HFFc6 (cell line): ENCODE results near the gene TMEM167B. TPM values are rescaled to one million over a fixed set of nuclear protein-coding genes. Genes with fewer than 3 reads are reported as not detected.
"Not testable (repeated sequence)": the region's sequence is repeated elsewhere in the genome, so short reads cannot be mapped to it uniquely, and the experiment has no call there.

Experiments
- DNase-seq: peaks from one replicate; pipeline ENCODE4 v3.0.0-alpha.2; 2018
- H3K27ac Mint-ChIP-seq: 2 replicates; pipeline ENCODE4 v1.8.0; 2020; ENCODE audit warnings: mild to moderate bottlenecking, mixed read lengths
- H3K27me3 Mint-ChIP-seq: 2 replicates; pipeline ENCODE4 v1.8.0; 2021; ENCODE audit warnings: mild to moderate bottlenecking, moderate library complexity, mixed read lengths; ENCODE audit not compliant: insufficient read depth
- H3K36me3 Mint-ChIP-seq: 2 replicates; pipeline ENCODE4 v1.8.0; 2021; ENCODE audit warnings: low read depth, mixed read lengths
- H3K4me1 Mint-ChIP-seq: 2 replicates; pipeline ENCODE4 v1.8.0; 2020; ENCODE audit warnings: low read depth, mixed read lengths
- H3K4me3 Mint-ChIP-seq: 2 replicates; pipeline ENCODE4 v1.8.0; 2020; ENCODE audit warnings: mild to moderate bottlenecking, moderate library complexity, mixed read lengths
- H3K9me3 Mint-ChIP-seq: 2 replicates; pipeline ENCODE4 v1.8.0; 2020; ENCODE audit warnings: mild to moderate bottlenecking, mixed read lengths
- total RNA-seq, 6 experiments: library from RNA; stranded (reverse); fragmentation: NEBNext Ultra II Directional; extraction: Animal tissue kit (Norgen Biotek cat#: 25700); gene quantifications; 2 replicates in 1 of 6; 3 replicates in 5 of 6; pipeline ENCODE4 v1.2.3, GENCODE V29; 2021
- TF ChIP-seq, protein P1 (sequence below): fragments of 200-600 bp; sonication (generic); IDR thresholded peaks from 2 replicates; pipeline ENCODE4 v1.5.0; 2021; ENCODE audit warnings: antibody characterized with exemption, mild to moderate bottlenecking

The TMEM167B gene
- total RNA-seq, 6 experiments from 2014 or later: 48.0 to 58.6 (median 53.5) TPM

- no peak for DNase-seq
- Mint-ChIP-seq H3K36me3 (no peaks in the 10 kb centered on the region), H3K27me3 (peaks cover 4% of the 10 kb centered on the region; the same call in 1 of the 2 replicates), H3K9me3 (no peaks in the 10 kb centered on the region), H3K4me3 (no peak overlapping the region), H3K4me1 (0 out of 2 replicates have a peak, but pooled peaks cover 7% of the 10 kb centered on the region), H3K27ac (no peak overlapping the region)
- TF ChIP-seq, protein P1, sequence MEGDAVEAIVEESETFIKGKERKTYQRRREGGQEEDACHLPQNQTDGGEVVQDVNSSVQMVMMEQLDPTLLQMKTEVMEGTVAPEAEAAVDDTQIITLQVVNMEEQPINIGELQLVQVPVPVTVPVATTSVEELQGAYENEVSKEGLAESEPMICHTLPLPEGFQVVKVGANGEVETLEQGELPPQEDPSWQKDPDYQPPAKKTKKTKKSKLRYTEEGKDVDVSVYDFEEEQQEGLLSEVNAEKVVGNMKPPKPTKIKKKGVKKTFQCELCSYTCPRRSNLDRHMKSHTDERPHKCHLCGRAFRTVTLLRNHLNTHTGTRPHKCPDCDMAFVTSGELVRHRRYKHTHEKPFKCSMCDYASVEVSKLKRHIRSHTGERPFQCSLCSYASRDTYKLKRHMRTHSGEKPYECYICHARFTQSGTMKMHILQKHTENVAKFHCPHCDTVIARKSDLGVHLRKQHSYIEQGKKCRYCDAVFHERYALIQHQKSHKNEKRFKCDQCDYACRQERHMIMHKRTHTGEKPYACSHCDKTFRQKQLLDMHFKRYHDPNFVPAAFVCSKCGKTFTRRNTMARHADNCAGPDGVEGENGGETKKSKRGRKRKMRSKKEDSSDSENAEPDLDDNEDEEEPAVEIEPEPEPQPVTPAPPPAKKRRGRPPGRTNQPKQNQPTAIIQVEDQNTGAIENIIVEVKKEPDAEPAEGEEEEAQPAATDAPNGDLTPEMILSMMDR: no peak
These were observed 43.2 kb upstream of the TMEM167B start for GRCh38 chr1:109047339-109047738.

DNA sequence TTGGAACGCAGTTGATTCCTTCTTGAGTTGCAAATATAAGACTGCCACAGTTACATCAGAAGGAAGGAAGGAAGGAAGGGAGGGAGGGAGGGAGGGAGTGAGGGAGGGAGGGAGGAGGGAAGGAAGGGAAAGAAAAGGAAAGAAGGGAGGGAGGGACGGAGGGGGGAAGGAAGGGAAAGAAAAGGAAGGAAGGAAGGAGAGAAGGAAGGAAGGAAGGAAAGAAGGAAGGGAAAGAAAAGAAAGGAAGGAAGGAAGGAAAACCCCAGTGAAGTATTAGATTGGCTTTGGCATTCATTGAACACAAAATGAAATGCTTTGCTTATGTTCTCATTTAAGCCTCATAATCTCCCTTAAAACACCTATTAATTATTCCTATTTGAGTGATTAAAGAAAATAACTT, 42.2 kb upstream of the TMEM167B start:
- H3K4me1 Mint-ChIP-seq: 0 out of 2 replicates have a peak, but pooled peaks cover 7% of the 10 kb centered on the region
- no peaks in the 10 kb centered on the region for H3K36me3 Mint-ChIP-seq
- H3K27ac Mint-ChIP-seq: no peak overlapping the region
- H3K4me3 Mint-ChIP-seq: no peak overlapping the region
- DNase-seq: no peak
- H3K27me3 Mint-ChIP-seq: peaks cover 4% of the 10 kb centered on the region
- TF ChIP-seq, protein P1: no peak
- no peaks in the 10 kb centered on the region for H3K9me3 Mint-ChIP-seq

- Mint-ChIP-seq H3K4me1 (0 out of 2 replicates have a peak, but pooled peaks cover 7% of the 10 kb centered on the region), H3K4me3 (no peak overlapping the region), H3K27me3 (peaks cover 4% of the 10 kb centered on the region), H3K36me3 (no peaks in the 10 kb centered on the region), H3K27ac (no peak overlapping the region), H3K9me3 (no peaks in the 10 kb centered on the region)
- DNase-seq: no peak
- TF ChIP-seq, protein P1: no peak
These were observed 40.2 kb upstream of the TMEM167B start for GRCh38 chr1:109050228-109050995.

DNA sequence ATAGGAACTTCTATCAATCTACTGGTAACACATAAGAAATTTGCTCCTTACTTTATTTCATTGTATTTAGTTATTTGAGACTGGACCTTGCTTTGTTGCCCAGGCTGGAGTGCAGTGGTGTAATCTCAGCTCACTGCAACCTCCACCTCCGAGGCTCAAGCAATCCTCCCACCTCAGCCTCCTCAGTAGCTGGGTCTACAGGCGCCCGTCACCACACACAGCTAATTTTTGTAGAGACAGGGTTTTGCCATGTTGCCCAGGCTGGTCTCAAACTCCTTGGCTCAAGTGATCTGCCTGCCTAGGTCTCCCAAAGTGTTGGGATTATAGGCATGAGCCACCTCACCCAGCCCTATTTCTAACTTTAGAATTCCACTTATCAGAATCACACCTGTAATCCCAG, 38.4 kb upstream of the TMEM167B start:
- DNase-seq, H3K9me3 Mint-ChIP-seq, H3K27ac Mint-ChIP-seq, H3K36me3 Mint-ChIP-seq, H3K4me3 Mint-ChIP-seq, H3K4me1 Mint-ChIP-seq, H3K27me3 Mint-ChIP-seq: not testable (repeated sequence)

GRCh38 chr1:109056064-109056463, 34.5 kb upstream of the TMEM167B start:
- Mint-ChIP-seq H3K27ac (no peak overlapping the region), H3K4me1 (no peaks in the 10 kb centered on the region), H3K9me3 (no peaks in the 10 kb centered on the region), H3K36me3 (no peaks in the 10 kb centered on the region), H3K4me3 (no peak overlapping the region), H3K27me3 (no peaks in the 10 kb centered on the region; the same call in 1 of the 2 replicates)
- TF ChIP-seq, protein P1: no peak
- no peak for DNase-seq

DNA sequence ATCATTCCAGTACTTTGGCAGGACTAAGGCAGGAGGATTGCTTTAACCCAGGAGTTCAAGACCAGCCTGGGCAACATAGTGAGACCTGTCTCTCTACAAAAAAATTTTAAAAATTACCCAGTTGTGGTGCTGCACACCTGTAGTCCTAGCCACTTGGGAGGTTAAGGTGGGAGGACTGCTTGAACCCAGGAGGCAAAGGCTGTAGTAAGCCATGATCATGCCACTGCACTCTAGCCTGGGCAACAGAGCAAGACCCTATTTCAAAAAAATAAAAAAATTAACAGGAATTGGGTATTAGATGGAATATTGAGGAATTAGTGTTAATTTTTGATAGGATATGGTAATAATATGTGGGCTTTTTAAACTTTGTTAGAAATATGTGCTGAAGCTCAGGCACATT, 31.5 kb upstream of the TMEM167B start:
- H3K9me3 Mint-ChIP-seq: no peaks in the 10 kb centered on the region
- no peak overlapping the region for H3K27ac Mint-ChIP-seq
- no peak for DNase-seq
- TF ChIP-seq, protein P1: no peak
- no peaks in the 10 kb centered on the region for H3K36me3 Mint-ChIP-seq
- H3K4me1 Mint-ChIP-seq: no peaks in the 10 kb centered on the region
- H3K4me3 Mint-ChIP-seq: no peak overlapping the region
- H3K27me3 Mint-ChIP-seq: no peaks in the 10 kb centered on the region
